Stimulated activated naive CD8-positive, alpha-beta T cell treated with anti-CD3 and anti-CD28 coated beads, Interleukin-15, amount 100 ng/mL, for 72 hours (primary cell): ENCODE data around the gene ERC2.

ENCODE experiments used
- ATAC-seq: fragments of 150-1000 bp; cut with Tn5 transposase; 2 replicates; pipeline ENCODE4 v1.10.0; 2021; ENCODE audit warnings: mild to moderate bottlenecking, moderate library complexity
- DNase-seq, 2 donors: peaks; one replicate each; pipeline ENCODE4 v3.0.0; 2021 to 2022
- H3K27ac Mint-ChIP-seq, 2 donors: one replicate each; pipeline ENCODE4 v1.8.0; 2022; ENCODE audit warnings: mild to moderate bottlenecking in 2 of 2, mixed read lengths in 2 of 2, moderate library complexity in 2 of 2
- H3K27me3 Mint-ChIP-seq: one replicate; pipeline ENCODE4 v1.8.0; 2022; ENCODE audit warnings: mixed read lengths
- H3K4me1 Mint-ChIP-seq: one replicate; pipeline ENCODE4 v1.8.0; 2022; ENCODE audit warnings: mild to moderate bottlenecking, mixed read lengths
- H3K4me3 Mint-ChIP-seq, 2 donors: one replicate each; pipeline ENCODE4 v1.8.0; 2022; ENCODE audit warnings: mild to moderate bottlenecking in 2 of 2, mixed read lengths in 2 of 2, moderate library complexity in 1 of 2
- H3K9me3 Mint-ChIP-seq, 2 donors: one replicate each; pipeline ENCODE4 v1.8.0; 2022; ENCODE audit warnings: mixed read lengths in 2 of 2

Gene ERC2

GRCh38 chr3:56320883-56321282, 147.4 kb downstream of the ERC2 start:
- Mint-ChIP-seq H3K9me3 (no peaks in the 10 kb centered on the region), H3K4me3 (no peak overlapping the region), H3K27me3 (no peaks in the 10 kb centered on the region), H3K27ac (no peak overlapping the region), H3K4me1 (no peaks in the 10 kb centered on the region)
- ATAC-seq (no peak), DNase-seq (no peak)

- ATAC-seq: no peak
Observed at GRCh38 chr3:56318891-56319290, 149.4 kb downstream of the ERC2 start.

DNA sequence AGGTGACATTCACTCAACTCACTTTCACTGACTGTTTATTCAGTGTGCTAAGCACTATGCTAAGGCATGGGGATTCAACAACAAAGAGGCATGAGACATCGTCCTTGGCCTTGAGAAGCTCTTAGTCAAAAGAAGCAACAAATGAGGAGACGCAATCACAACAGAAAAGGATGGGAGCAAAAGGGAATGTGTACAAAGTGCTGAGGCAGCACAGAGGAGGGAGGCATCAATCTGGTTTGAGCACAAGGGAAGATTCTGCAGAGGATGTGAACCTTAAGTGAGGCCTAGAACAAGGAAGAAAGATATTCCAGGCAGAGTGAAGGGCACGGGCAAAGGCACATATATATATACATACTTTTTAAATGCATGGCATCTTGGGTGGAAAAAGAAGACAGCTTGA, 151.3 kb downstream of the ERC2 start:
- Mint-ChIP-seq H3K27me3 (no peaks in the 10 kb centered on the region), H3K4me3 (no peak overlapping the region), H3K9me3 (no peaks in the 10 kb centered on the region), H3K4me1 (no peaks in the 10 kb centered on the region), H3K27ac (no peak overlapping the region)
- ATAC-seq (no peak), DNase-seq (no peak)

More at GRCh38 chr3:56318891-56319290, 149.4 kb downstream of the ERC2 start:
- Mint-ChIP-seq H3K4me3 (no peak overlapping the region), H3K27me3 (no peaks in the 10 kb centered on the region), H3K27ac (no peak overlapping the region), H3K9me3 (no peaks in the 10 kb centered on the region), H3K4me1 (no peaks in the 10 kb centered on the region)
- no peak for DNase-seq

DNA sequence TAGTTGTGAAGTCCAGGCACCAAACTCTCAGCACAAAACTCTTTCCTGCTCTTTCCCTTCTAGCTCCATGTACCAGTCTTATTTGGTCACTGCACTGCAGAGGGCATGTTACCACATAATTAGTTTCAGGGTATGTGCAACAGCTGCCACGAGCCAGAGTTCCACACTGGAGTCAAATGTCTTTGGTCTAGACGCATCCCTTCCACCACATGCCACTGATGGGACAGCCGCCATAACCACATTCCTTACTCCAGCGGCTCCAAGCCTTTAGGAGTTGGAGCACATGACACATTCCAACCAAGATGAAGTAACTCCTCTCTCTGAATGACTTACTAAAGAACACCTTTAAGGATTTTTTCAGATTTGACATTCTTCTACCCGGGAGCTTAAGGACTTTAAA, 153.4 kb downstream of the ERC2 start:
- Mint-ChIP-seq H3K4me1 (no peaks in the 10 kb centered on the region), H3K27ac (no peak overlapping the region), H3K27me3 (no peaks in the 10 kb centered on the region), H3K4me3 (no peak overlapping the region), H3K9me3 (no peaks in the 10 kb centered on the region)
- no peak for DNase-seq
- no peak for ATAC-seq

GRCh38 chr3:56309465-56309864, 158.8 kb downstream of the ERC2 start:
- Mint-ChIP-seq H3K27ac (no peak overlapping the region), H3K27me3 (no peaks in the 10 kb centered on the region), H3K4me1 (no peaks in the 10 kb centered on the region), H3K9me3 (no peaks in the 10 kb centered on the region), H3K4me3 (no peak overlapping the region)
- no peak for DNase-seq
- ATAC-seq: no peak

DNA sequence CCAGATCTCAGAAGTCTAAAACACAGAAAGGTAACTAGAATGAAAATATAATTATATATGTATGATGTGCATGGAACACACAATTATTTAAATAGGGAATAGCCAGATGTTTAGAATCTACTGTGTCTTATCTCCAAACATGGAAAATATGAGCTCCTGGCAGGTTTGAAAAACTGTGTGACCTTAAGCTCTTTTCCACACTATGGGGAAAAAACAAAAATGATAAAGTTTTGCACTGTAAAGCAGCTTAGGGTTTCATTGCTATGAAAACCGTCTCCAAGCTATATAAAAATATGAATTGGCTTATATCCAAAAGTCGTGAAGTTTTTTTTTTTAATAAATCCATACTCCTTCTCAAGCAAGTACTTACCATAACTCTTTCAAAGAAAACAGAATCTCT, 159.8 kb downstream of the ERC2 start:
- H3K9me3 Mint-ChIP-seq: no peaks in the 10 kb centered on the region
- DNase-seq (no peak), ATAC-seq (no peak)
- peaks cover under 1% of the 10 kb centered on the region for H3K27me3 Mint-ChIP-seq
- no peak overlapping the region for H3K27ac Mint-ChIP-seq
- no peaks in the 10 kb centered on the region for H3K4me1 Mint-ChIP-seq
- H3K4me3 Mint-ChIP-seq: no peak overlapping the region

DNA sequence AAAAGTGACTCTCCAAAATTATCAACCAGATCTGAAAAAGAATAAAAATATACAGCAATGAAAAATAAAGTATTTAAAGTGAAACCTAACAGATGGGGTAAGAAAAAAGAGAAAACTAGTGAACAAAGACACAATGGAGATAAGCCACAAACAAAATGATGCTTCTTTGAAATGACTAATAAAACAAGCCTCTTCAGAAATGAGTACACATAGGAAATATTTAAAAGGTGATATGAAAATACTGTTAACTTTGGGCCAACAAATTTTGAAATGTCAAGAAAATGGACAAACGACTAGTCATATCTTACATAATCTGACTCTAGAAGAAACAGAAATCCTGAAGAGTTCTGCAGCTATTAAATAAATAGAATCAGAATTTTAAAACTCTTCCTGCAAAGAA, 164.2 kb downstream of the ERC2 start:
- no peak overlapping the region for H3K27ac Mint-ChIP-seq
- H3K9me3 Mint-ChIP-seq: no peaks in the 10 kb centered on the region
- H3K4me1 Mint-ChIP-seq: no peaks in the 10 kb centered on the region
- no peak for DNase-seq
- H3K27me3 Mint-ChIP-seq: peaks cover 20% of the 10 kb centered on the region
- no peak for ATAC-seq
- H3K4me3 Mint-ChIP-seq: no peak overlapping the region

GRCh38 chr3:56303487-56303886, 164.8 kb downstream of the ERC2 start:
- peak; percentile 56 for ATAC-seq
- peak; percentile 15 to 23 for DNase-seq
- Mint-ChIP-seq H3K27me3 (peaks cover 20% of the 10 kb centered on the region), H3K27ac (no peak overlapping the region), H3K9me3 (no peaks in the 10 kb centered on the region), H3K4me3 (no peak overlapping the region), H3K4me1 (no peaks in the 10 kb centered on the region)

DNA sequence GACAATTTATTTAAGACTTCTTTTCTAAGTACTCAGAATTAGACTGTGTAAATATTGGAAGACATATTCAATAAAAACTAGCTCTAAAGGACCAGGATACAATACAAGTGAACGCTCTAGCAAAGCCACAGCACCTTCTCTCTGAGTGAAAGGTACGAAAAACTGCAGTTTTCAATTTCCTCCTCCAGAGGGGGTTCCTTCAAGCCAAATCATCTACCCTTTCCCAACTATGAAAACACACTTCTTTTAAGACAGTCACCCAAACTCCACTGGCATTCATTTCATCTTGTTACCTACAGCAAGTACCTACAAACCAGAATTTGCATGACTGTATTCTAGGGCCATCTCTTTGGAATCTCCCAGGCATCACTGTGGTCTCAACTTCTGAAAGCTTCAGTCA, 165.8 kb downstream of the ERC2 start:
- ATAC-seq (no peak), DNase-seq (no peak)
- Mint-ChIP-seq H3K9me3 (no peaks in the 10 kb centered on the region), H3K27ac (no peak overlapping the region), H3K4me1 (no peaks in the 10 kb centered on the region), H3K27me3 (peaks cover 20% of the 10 kb centered on the region), H3K4me3 (no peak overlapping the region)

GRCh38 chr3:56297281-56297840, 170.9 kb downstream of the ERC2 start:
- no peak for DNase-seq
- no peaks in the 10 kb centered on the region for H3K9me3 Mint-ChIP-seq
- no peak for ATAC-seq
- H3K27ac Mint-ChIP-seq: no peak overlapping the region
- no peak overlapping the region for H3K4me3 Mint-ChIP-seq
- H3K27me3 Mint-ChIP-seq: peaks cover 27% of the 10 kb centered on the region
- H3K4me1 Mint-ChIP-seq: no peaks in the 10 kb centered on the region

DNA sequence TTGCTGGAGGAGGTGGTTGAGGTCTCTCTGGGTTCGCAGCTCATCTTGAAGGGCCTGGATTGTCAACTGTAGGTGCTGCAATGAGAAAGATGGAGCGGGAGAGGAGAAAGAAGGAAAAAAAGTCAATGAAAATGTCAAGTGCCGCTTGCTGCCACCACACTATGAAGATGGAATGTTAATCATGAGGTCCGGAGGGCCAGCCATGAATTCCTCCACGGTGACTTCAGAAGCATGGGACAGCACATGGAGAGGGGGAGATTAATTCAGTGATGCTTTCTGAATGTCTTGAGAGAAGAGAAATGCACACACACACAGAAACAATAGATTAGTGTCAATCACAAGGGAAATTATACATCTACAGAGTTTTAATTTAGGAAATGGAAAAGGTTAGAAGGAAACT, 171.9 kb downstream of the ERC2 start:
- H3K27me3 Mint-ChIP-seq: peaks cover 19% of the 10 kb centered on the region
- H3K4me3 Mint-ChIP-seq: no peak overlapping the region

GRCh38 chr3:56295161-56295560, 173.1 kb downstream of the ERC2 start:
- ATAC-seq (no peak), DNase-seq (no peak)
- Mint-ChIP-seq H3K27ac (no peak overlapping the region), H3K4me3 (no peak overlapping the region), H3K27me3 (peaks cover 20% of the 10 kb centered on the region), H3K9me3 (no peaks in the 10 kb centered on the region), H3K4me1 (peaks cover 9% of the 10 kb centered on the region)

More for the DNA sequence above, 171.9 kb downstream of the ERC2 start:
- H3K4me1 Mint-ChIP-seq: peaks cover 2% of the 10 kb centered on the region
- H3K27ac Mint-ChIP-seq: no peak overlapping the region
- ATAC-seq: no peak
- no peaks in the 10 kb centered on the region for H3K9me3 Mint-ChIP-seq
- no peak for DNase-seq

DNA sequence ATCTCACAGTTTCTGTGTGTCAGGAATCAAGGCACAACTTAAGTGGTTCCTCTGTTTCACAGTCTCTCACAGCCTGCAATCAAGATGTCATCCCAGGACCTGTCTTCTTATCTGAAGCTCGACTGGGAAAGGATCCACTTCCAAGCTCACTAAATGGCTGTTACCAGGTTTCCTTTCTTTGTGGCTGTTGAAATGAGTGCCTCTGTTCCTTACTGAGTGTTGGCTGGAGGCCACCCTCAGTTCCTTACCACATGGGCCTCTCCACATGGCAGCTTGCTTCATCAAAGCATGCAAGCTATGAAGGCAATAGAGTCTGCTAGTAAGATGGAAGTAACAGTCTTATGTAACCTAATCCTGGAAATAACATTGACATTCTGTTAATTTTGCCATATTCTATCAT, 174.0 kb downstream of the ERC2 start:
- Mint-ChIP-seq H3K9me3 (no peaks in the 10 kb centered on the region), H3K4me3 (no peak overlapping the region), H3K4me1 (peaks cover 9% of the 10 kb centered on the region), H3K27ac (no peak overlapping the region), H3K27me3 (peaks cover 28% of the 10 kb centered on the region)
- DNase-seq (no peak), ATAC-seq (no peak)

- Mint-ChIP-seq H3K9me3 (no peaks in the 10 kb centered on the region), H3K4me3 (no peak overlapping the region), H3K27ac (no peak overlapping the region), H3K27me3 (peaks cover 26% of the 10 kb centered on the region), H3K4me1 (peaks cover 9% of the 10 kb centered on the region)
- DNase-seq (no peak), ATAC-seq (peak; percentile 42)
Observed at GRCh38 chr3:56291953-56292352, 176.3 kb downstream of the ERC2 start.

DNA sequence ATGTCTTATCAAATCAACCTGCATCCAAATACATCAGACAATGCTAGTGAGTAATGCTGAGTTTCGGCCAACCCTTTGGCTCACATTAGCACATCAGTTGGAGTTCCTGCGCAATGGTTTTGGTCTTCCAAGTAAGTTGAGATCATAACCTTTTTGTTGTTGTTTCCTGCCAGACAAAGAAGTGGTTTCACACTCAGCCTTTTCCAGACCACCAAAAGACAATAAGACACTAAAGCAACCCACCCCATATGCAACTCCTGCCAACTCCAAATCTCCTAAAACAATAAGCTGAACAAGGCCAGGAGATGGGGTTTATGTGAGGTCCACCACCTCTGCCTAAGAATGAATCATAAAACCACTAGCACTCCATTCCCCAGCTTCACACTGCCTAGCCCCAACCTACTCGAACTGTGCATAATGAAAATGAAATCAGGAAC, 177.0 kb downstream of the ERC2 start:
- Mint-ChIP-seq H3K27me3 (peaks cover 19% of the 10 kb centered on the region), H3K4me1 (peaks cover 9% of the 10 kb centered on the region), H3K4me3 (no peak overlapping the region), H3K9me3 (no peaks in the 10 kb centered on the region), H3K27ac (peak overlapping the region in 1 of 2 donors; percentile 42)
- peak in 1 of 2 donors; percentile 22 for DNase-seq
- ATAC-seq: peak; percentile 88

DNA sequence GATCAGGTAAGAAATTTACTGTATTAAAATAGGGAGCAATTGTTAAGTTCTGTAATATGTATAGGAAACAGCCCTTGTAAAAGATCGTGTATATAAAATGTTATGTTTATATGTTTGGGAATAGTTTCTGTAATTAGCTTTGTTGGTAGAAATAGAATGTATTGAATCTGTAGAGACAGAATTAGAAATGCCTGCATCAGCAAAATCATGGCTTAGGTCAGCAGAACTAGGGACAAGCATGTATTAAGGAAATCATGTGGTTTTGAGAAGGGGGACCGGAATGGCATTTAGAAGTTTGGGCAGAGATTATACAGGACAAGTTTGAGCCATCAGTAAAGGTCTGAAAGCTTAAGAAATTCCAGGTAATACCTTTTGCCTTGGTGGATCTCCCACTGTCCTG, 177.9 kb downstream of the ERC2 start:
- ATAC-seq: no peak
- Mint-ChIP-seq H3K4me3 (no peak overlapping the region), H3K9me3 (no peaks in the 10 kb centered on the region), H3K27ac (no peak overlapping the region), H3K4me1 (peaks cover 9% of the 10 kb centered on the region), H3K27me3 (peaks cover 12% of the 10 kb centered on the region)
- no peak for DNase-seq

GRCh38 chr3:56288258-56288657, 180.0 kb downstream of the ERC2 start:
- H3K27ac Mint-ChIP-seq: peak overlapping the region in 1 of 2 donors; percentile 5
- H3K4me1 Mint-ChIP-seq: peaks cover 9% of the 10 kb centered on the region
- DNase-seq (no peak), ATAC-seq (no peak)
- H3K27me3 Mint-ChIP-seq: peaks cover 20% of the 10 kb centered on the region
- no peak overlapping the region for H3K4me3 Mint-ChIP-seq
- no peaks in the 10 kb centered on the region for H3K9me3 Mint-ChIP-seq
